Spleen (tissue), 7 donors: Measurements from ENCODE around the gene SLC25A3.

ENCODE experiments used
- CTCF ChIP-seq, 11 experiments: fragments of 200-600 bp in 7 of 11; fragments of 450-650 bp in 4 of 11; sonication (generic) in 4 of 11; IDR thresholded peaks in 8 of 11; conservative IDR thresholded peaks in 3 of 11; 1 replicate in 7 of 11; 2 replicates in 4 of 11; pipeline versions ENCODE4 v1.4.0 to v1.8.0; 2016 to 2021; ENCODE audit warnings: antibody characterized with exemption in 11 of 11, inconsistent platforms in 4 of 11, mild to moderate bottlenecking in 1 of 11
- POLR2A ChIP-seq, 3 donors: fragments of 450-650 bp; IDR thresholded peaks; one replicate each; pipeline ENCODE4 v1.5.1; 2017; ENCODE audit warnings: antibody characterized with exemption in 3 of 3, mild to moderate bottlenecking in 1 of 3
- donor health status: DM: no; HTN: no; CAD: no; lungs with moderate emphysema.
- donor health status: DM: no; HTN: no; CAD: no.
- donor health status: DM: no; HTN: no; CAD: no.

- no peak for TF ChIP-seq CTCF (IDR thresholded peaks at IDR 0.05 in 8 of 11, conservative IDR thresholded peaks at IDR 0.05 in 3 of 11)
- TF ChIP-seq POLR2A (IDR thresholded peaks at IDR 0.05): no peak
Measured at GRCh38 chr12:98651328-98651727, 57.8 kb downstream of the SLC25A3 start.
